HCEC 1CT (cell line): ENCODE data around the gene MMP1.
A peak's percentile ranks its signal among the peaks of the same experiment; 100 is the strongest.
"Not testable (repeated sequence)": the region's sequence is repeated elsewhere in the genome, so short reads cannot be mapped to it uniquely, and the experiment has no call there.

Source experiments
- DNase-seq: peaks from one replicate; pipeline ENCODE4 v3.0.0-alpha.2; 2017

MMP1 gene

GRCh38 chr11:102757823-102758549, 40.0 kb downstream of the MMP1 start:
- peak; percentile 76 for DNase-seq

- DNase-seq, result no peak
These were observed 44.7 kb downstream of the MMP1 start for GRCh38 chr11:102753267-102753666.

- DNase-seq, result no peak
These were observed 46.3 kb downstream of the MMP1 start for GRCh38 chr11:102751673-102752072.

GRCh38 chr11:102749101-102749722, 48.7 kb downstream of the MMP1 start:
- DNase-seq, result no peak

- not testable (repeated sequence) for DNase-seq
These were observed 51.0 kb downstream of the MMP1 start for GRCh38 chr11:102746746-102747578.
